Smooth muscle cell (in vitro differentiated cells): ENCODE results near the gene SPECC1. TPM values are rescaled to one million over a fixed set of nuclear protein-coding genes. Genes with fewer than 3 reads are reported as not detected.
"Not testable (repeated sequence)": the region's sequence is repeated elsewhere in the genome, so short reads cannot be mapped to it uniquely, and the experiment has no call there.

Source experiments
- DNase-seq: peaks from one replicate; lab custom pipeline; 2025; ENCODE audit not compliant: unreplicated experiment; lab: John Stamatoyannopoulos, UW
- H2AFZ ChIP-seq: fragments of 200-600 bp; sonication (generic); 2 replicates; pipeline ENCODE4 v1.6.0; 2016; ENCODE audit warnings: antibody characterized with exemption, low read depth, mild to moderate bottlenecking
- H3F3A ChIP-seq: fragments of 200-600 bp; sonication (generic); 2 replicates; pipeline ENCODE4 v1.6.0; 2017; ENCODE audit warnings: antibody characterized with exemption, low read depth
- H3K27ac ChIP-seq: fragments of 200-600 bp; sonication (generic); 2 replicates; pipeline ENCODE4 v1.5.1; 2016; ENCODE audit warnings: low read depth, mild to moderate bottlenecking
- H3K27me3 ChIP-seq: fragments of 200-600 bp; sonication (generic); 2 replicates; pipeline ENCODE4 v1.6.1; 2016; ENCODE audit warnings: low read depth, mild to moderate bottlenecking
- H3K36me3 ChIP-seq: fragments of 200-600 bp; sonication (generic); 2 replicates; pipeline ENCODE4 v1.5.1; 2016; ENCODE audit warnings: low read depth
- H3K4me1 ChIP-seq: fragments of 200-600 bp; sonication (generic); 2 replicates; pipeline ENCODE4 v1.5.1; 2016; ENCODE audit warnings: low read depth
- H3K4me2 ChIP-seq: fragments of 200-600 bp; sonication (generic); 2 replicates; pipeline ENCODE4 v1.6.0; 2016; ENCODE audit warnings: mild to moderate bottlenecking
- H3K4me3 ChIP-seq: fragments of 200-600 bp; sonication (generic); 2 replicates; pipeline ENCODE4 v1.5.1; 2016; ENCODE audit warnings: mild to moderate bottlenecking
- H3K79me2 ChIP-seq: fragments of 200-600 bp; sonication (generic); 2 replicates; pipeline ENCODE4 v1.6.0; 2016; ENCODE audit warnings: low read depth, mild to moderate bottlenecking
- H3K9ac ChIP-seq: fragments of 200-600 bp; sonication (generic); 2 replicates; pipeline ENCODE4 v1.6.0; 2016; ENCODE audit warnings: low read depth
- H3K9me3 ChIP-seq: fragments of 200-600 bp; sonication (generic); replicated peaks from 2 replicates; pipeline ENCODE4 v1.5.1; 2016; ENCODE audit warnings: low read depth
- H4K20me1 ChIP-seq: fragments of 200-600 bp; sonication (generic); 2 replicates; pipeline ENCODE4 v1.6.0; 2016; ENCODE audit warnings: low read depth
- CTCF ChIP-seq: fragments of 200-600 bp; sonication (generic); IDR thresholded peaks from 2 replicates; pipeline ENCODE4 v1.5.1; 2017; ENCODE audit warnings: borderline replicate concordance, mild to moderate bottlenecking, antibody characterized with exemption; ENCODE audit not compliant: insufficient read depth, poor library complexity, severe bottlenecking
- WGBS: methylation state at CpG from one replicate; pipeline ENCODE4 v1.1.7; 2016; ENCODE audit warnings: low lambda C conversion rate; 5-methylcytosine and 5-hydroxymethylcytosine counted together
- polyA plus RNA-seq: library from polyadenylated mRNA; unstranded; fragments of >200 nt; fragmentation: Nextera tagmentation; extraction: Ambion mirVana; gene quantifications from 2 replicates; pipeline ENCODE4 v1.2.1, GENCODE V29; 2016
- total RNA-seq: library from RNA; depleted of rRNA; stranded (reverse); fragments of >200 nt; gene quantifications from 2 replicates; pipeline ENCODE4 v1.2.3, GENCODE V29; 2014

SPECC1 gene
- total and polyA plus RNA-seq, 2 experiments from 2014 or later: 20.0 to 72.0 TPM

- no peak for TF ChIP-seq CTCF
- no peaks in the 10 kb centered on the region for H3K4me1 ChIP-seq
- DNase-seq: no peak
- H3K4me3 ChIP-seq: no peak overlapping the region
- no peaks in the 10 kb centered on the region for H3K9me3 ChIP-seq
- no peaks in the 10 kb centered on the region for H3K36me3 ChIP-seq
- peak overlapping the region; percentile 14 for H3K4me2 ChIP-seq
- no peak overlapping the region for H3K9ac ChIP-seq
- no peak overlapping the region for H2AFZ ChIP-seq
- no peaks in the 10 kb centered on the region for H3K27me3 ChIP-seq
- no peak overlapping the region for H3K27ac ChIP-seq
- H3K79me2 ChIP-seq: no peaks in the 10 kb centered on the region
- WGBS: 69% methylated on average over 14 of the region's 14 CpGs
- H4K20me1 ChIP-seq: no peaks in the 10 kb centered on the region
- H3F3A ChIP-seq: no peaks in the 10 kb centered on the region
These were observed 64.2 kb downstream of the SPECC1 start for GRCh38 chr17:20073055-20073979.

GRCh38 chr17:20074001-20074400, 64.8 kb downstream of the SPECC1 start:
- H3F3A ChIP-seq: no peaks in the 10 kb centered on the region
- peak overlapping the region; percentile 14 for H3K4me2 ChIP-seq
- no peak for DNase-seq
- no peaks in the 10 kb centered on the region for H3K79me2 ChIP-seq
- no peaks in the 10 kb centered on the region for H3K9me3 ChIP-seq
- no peaks in the 10 kb centered on the region for H4K20me1 ChIP-seq
- H3K4me1 ChIP-seq: no peaks in the 10 kb centered on the region
- WGBS: 53% methylated on average over 7 of the region's 7 CpGs
- H3K27ac ChIP-seq: no peak overlapping the region
- no peak for TF ChIP-seq CTCF
- H3K27me3 ChIP-seq: no peaks in the 10 kb centered on the region
- H2AFZ ChIP-seq: no peak overlapping the region
- no peak overlapping the region for H3K9ac ChIP-seq
- no peaks in the 10 kb centered on the region for H3K36me3 ChIP-seq
- no peak overlapping the region for H3K4me3 ChIP-seq

- Histone ChIP-seq H3K9ac (no peak overlapping the region), H4K20me1 (no peaks in the 10 kb centered on the region), H3K27me3 (no peaks in the 10 kb centered on the region), H3K4me3 (no peak overlapping the region), H3K4me1 (no peaks in the 10 kb centered on the region), H3K9me3 (no peaks in the 10 kb centered on the region), H3K27ac (no peak overlapping the region), H3K79me2 (no peaks in the 10 kb centered on the region), H3F3A (no peaks in the 10 kb centered on the region), H3K4me2 (no peak overlapping the region), H2AFZ (no peak overlapping the region), H3K36me3 (no peaks in the 10 kb centered on the region)
- WGBS: 73% methylated on average over 3 of the region's 3 CpGs
- DNase-seq: no peak
- no peak for TF ChIP-seq CTCF
These were observed 65.3 kb downstream of the SPECC1 start for GRCh38 chr17:20074489-20074888.

DNA sequence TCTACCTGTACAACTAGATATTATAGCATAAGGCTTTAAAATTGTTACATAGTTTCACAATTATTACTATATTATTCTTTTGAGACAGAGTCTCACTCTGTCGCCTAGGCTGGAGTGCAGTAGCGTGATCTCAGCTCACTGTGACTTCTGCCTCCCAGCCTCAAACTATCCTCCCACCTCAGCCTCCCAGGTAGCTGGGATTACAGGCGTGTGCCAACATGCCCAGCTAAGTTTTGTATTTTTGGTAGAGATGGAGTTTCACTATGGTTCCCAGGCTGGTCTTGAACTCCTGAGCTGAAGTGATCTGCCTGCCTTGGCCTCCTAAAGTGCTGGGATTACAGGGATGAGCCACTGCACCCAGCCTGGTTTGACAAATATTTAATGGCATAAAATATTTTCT, 67.0 kb downstream of the SPECC1 start:
- not testable (repeated sequence) for H3K36me3 ChIP-seq, H4K20me1 ChIP-seq, H3K27ac ChIP-seq, H3K9me3 ChIP-seq, DNase-seq, H2AFZ ChIP-seq, H3F3A ChIP-seq, H3K4me1 ChIP-seq, H3K9ac ChIP-seq, H3K27me3 ChIP-seq, H3K79me2 ChIP-seq, H3K4me2 ChIP-seq, H3K4me3 ChIP-seq
- WGBS: 91% methylated on average over 3 of the region's 3 CpGs
